HG02798 (cell line): ENCODE measurements around the gene C2orf80.
"Not testable (repeated sequence)": the region's sequence is repeated elsewhere in the genome, so short reads cannot be mapped to it uniquely, and the experiment has no call there.

Experiments used
- ATAC-seq: cut with Tn5 transposase; IDR thresholded peaks from one replicate; pipeline ENCODE4 v1.9.1; 2021; ENCODE audit warnings: mild to moderate bottlenecking; ENCODE audit not compliant: unreplicated experiment, poor library complexity

The C2orf80 gene

GRCh38 chr2:208189810-208190503, at the start of gene C2orf80:
C2orf80 (minus strand) TSS chr2:208190030; CDS start chr2:208186986, 3,044 bp downstream.
- ATAC-seq: no peak

DNA sequence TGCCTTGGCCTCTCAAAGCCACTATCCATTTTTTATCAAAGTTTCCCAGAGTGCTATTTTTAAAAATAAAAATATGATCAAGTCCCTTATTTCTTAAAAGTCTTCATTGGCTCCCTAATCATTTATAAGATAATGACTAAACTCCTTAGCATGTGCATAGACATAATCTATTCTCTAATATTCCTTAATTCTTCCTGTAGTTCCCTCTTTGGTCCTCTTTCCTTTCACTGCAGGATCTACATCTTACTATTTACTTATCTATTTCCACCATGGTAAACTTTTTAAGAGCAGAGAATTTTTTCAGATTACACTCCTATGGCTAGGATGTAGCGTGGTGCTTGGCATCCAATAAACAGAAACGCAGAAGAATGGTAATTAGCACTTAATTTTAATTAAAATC, 46.0 kb upstream of the C2orf80 start:
- ATAC-seq: no peak

DNA sequence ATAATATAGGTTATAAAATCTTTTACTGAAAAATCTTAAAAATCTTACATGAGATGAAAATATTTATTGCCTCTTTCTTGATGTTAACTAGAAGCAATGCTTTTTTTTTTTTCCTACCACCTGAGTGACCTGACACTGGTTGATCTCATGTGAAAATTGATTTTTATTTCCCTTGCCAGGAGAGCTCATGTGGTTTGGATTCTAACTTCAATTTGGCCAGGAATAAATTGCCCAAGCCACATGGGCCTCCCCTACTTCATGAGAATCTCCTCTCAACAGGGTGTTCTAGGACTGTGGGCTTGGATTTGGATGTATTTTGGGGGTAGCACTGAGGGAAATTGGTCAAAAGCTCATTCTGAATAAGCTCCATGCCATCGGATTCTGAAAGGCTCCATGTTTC, 45.0 kb upstream of the C2orf80 start:
- no peak for ATAC-seq

DNA sequence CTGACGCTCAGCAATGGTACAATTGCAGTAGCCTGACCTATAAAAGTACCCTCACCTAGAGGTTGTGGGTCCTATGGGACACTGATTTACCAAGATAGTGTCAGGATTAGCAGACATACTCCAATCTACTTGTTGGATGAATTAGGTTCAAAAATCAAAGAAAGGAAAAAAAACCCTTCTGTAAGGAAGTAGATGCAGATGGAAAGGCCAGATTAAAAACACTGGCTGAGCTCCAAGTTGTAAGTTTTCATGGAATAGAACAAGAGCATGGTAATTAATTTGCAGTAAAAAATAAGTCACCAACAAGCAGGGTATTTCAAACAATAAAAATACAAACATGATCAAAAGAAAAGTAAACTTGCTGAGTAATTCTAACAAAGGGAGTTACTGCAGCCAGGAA, 38.6 kb upstream of the C2orf80 start:
- no peak for ATAC-seq

GRCh38 chr2:208227581-208228232, 37.9 kb upstream of the C2orf80 start:
- no peak for ATAC-seq

DNA sequence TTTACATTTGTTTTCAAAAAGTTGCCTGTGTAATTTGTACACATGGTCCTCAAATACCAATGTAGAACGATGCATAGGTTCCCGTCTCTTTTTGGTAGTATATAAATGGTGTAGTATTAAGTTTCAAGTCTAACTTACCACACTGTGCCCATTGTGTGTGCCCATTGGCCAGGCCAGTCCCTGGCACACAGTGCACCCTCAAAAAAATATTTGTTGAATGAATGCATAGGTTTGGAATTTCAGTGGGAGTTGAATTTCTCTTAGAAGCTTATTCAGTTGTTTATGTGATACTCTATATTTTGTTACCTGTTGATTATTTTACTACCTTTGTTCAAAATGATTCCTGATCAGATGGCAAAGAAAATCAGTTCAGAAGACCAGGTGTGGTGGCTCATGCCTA, 35.0 kb upstream of the C2orf80 start:
- no peak for ATAC-seq

- no peak for ATAC-seq
These were observed 32.5 kb upstream of the C2orf80 start for GRCh38 chr2:208222351-208222750.

GRCh38 chr2:208221873-208222272, 32.0 kb upstream of the C2orf80 start:
- ATAC-seq: not testable (repeated sequence)

- ATAC-seq: no peak
These were observed 21.0 kb upstream of the C2orf80 start for GRCh38 chr2:208210688-208211451.

- ATAC-seq: no peak
These were observed 18.7 kb upstream of the C2orf80 start for GRCh38 chr2:208208335-208209085.

- no peak for ATAC-seq
These were observed 17.9 kb upstream of the C2orf80 start for GRCh38 chr2:208207769-208208168.

- ATAC-seq: no peak
These were observed 14.3 kb upstream of the C2orf80 start for GRCh38 chr2:208204166-208204565.

GRCh38 chr2:208195531-208195930, 5.7 kb upstream of the C2orf80 start:
- ATAC-seq: no peak

GRCh38 chr2:208192611-208193236, 2.9 kb upstream of the C2orf80 start:
- no peak for ATAC-seq

DNA sequence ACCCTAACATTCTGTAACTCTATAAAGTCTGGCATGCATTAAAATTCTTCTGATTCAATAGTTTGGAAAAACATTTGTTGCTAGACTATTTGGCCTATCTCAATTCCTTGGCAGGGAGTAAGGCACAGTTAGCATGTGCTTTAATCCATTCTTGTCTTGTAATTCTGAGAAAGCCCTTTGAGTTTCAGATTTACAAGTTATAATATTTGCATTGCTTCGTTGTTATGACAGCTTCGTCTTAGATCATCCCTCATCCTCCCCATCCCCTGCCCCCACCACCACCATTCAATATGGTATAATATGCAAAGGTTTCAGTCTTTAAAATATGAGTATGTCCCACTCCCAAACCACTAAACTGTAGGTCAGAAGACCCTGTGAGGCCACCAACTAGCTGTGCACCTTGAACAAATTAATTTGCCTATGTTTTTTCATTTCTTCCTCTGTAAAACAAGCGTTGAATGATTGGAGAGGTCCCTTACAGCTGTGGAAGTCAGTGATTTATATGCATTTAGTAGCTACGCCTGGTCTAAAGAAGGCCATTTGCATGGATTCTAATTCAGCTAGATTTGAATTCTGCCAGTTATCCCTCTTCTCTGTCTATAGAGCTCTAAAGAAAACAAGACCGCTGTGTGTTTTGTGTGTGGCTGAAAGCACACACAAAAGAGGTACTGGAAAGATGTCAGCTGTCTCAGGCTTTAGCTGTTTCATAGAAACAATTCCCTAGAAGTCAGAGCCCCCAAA, 591 bp downstream of the C2orf80 start:
- ATAC-seq: no peak

- ATAC-seq: no peak
These were observed 2.9 kb downstream of the C2orf80 start for GRCh38 chr2:208186893-208187292.

GRCh38 chr2:208186465-208186864, 3.4 kb downstream of the C2orf80 start:
- ATAC-seq: no peak

DNA sequence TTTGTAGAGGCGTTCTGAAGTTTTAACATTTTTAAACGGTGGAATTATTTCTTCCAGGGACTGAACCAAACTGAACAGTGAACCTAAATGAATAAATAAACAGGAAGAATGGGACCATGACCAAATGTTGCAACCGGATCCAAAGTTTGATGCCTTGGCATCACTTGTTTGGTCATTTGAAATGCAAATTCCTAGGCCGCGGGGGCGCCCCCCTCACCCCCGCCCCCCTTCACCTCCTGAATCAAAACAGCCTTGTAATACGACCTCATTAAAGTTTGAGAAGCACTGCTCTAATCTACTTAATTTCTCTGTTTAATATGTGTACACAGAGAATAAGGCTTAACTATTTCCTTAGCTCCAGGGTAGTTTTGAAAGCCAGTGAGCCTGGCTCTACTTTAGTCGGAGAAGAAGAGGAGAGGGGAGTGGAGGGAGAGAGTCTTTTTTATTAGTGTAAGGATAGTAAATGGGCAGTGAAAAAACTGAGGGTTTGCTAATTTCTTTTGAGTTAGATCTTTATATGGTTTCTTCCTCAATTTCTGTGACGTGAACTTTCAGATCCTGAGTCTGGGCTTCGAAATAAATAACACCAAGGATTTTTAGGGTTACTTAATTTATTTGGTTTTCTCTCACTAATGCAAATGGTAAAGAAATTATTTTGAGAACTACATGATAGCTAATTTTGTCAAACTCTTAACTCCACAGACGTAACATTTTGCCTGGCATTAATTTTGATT, 5.7 kb downstream of the C2orf80 start:
- no peak for ATAC-seq

- no peak for ATAC-seq
These were observed 6.3 kb downstream of the C2orf80 start for GRCh38 chr2:208183526-208183925.
